SK-N-SH (cell line): Measurements from ENCODE around the gene ST8SIA6. TPM values are rescaled to one million over a fixed set of nuclear protein-coding genes. Genes with fewer than 3 reads are reported as not detected.

Experiments used
- CTCF ChIA-PET: fragments of 300-600, 350-600 bp; formaldehyde crosslinking; extraction: SDS; loops from one replicate; lab custom pipeline; 2021; lab: Yijun Ruan, JAX
- POLR2A ChIA-PET: fragments of 350-600 bp; sonication (Branson Sonifier 250); formaldehyde crosslinking; extraction: SDS; loops from one replicate; lab custom pipeline; 2020; ENCODE audit warnings: antibody characterized with exemption, inconsistent platforms; lab: Yijun Ruan, JAX
- DNase-seq: peaks from one replicate; pipeline ENCODE4 v3.0.0; 2012
- H2AFZ ChIP-seq: fragments of 200-600 bp; sonication (generic); 2 replicates; pipeline ENCODE4 v1.8.1; 2016; ENCODE audit warnings: antibody characterized with exemption, mild to moderate bottlenecking, low read depth
- H3F3A ChIP-seq: fragments of 200-600 bp; sonication (generic); replicated peaks from 2 replicates; pipeline ENCODE3; 2016; ENCODE audit warnings: antibody characterized with exemption, mild to moderate bottlenecking; ENCODE audit not compliant: insufficient read depth
- H3K27ac ChIP-seq, 2 experiments: fragments of 200-500 bp in 1 of 2; fragments of 200-600 bp in 1 of 2; sonication (Bioruptor generic) in 1 of 2; sonication (generic), shearing (Covaris generic) in 1 of 2; 2 replicates each; pipeline versions ENCODE4 v1.5.1 to v1.6.1; 2014 to 2016; ENCODE audit warnings: low read depth in 2 of 2, inconsistent platforms in 1 of 2, low read length in 1 of 2, mild to moderate bottlenecking in 1 of 2, mixed read lengths in 1 of 2
- H3K27me3 ChIP-seq: fragments of 200-600 bp; sonication (generic), shearing (Covaris generic); 2 replicates; pipeline ENCODE4 v1.6.1; 2016; ENCODE audit warnings: mixed run types; ENCODE audit not compliant: insufficient read depth
- H3K36me3 ChIP-seq, 2 experiments: fragments of 200-500 bp in 1 of 2; fragments of 200-600 bp in 1 of 2; sonication (Bioruptor generic) in 1 of 2; sonication (generic) in 1 of 2; replicated peaks in 1 of 2; 2 replicates each; pipeline versions ENCODE3 to v1.5.1; 2014 to 2016; ENCODE audit warnings: low read length in 1 of 2, mild to moderate bottlenecking in 1 of 2; ENCODE audit not compliant: insufficient read depth in 2 of 2, control insufficient read depth in 1 of 2
- H3K4me1 ChIP-seq, 2 experiments: fragments of 200-500 bp in 1 of 2; fragments of 200-600 bp in 1 of 2; sonication (Bioruptor generic) in 1 of 2; sonication (generic), shearing (Covaris generic) in 1 of 2; 2 replicates each; pipeline versions ENCODE4 v1.5.1 to v1.6.1; 2014 to 2016; ENCODE audit warnings: low read depth in 1 of 2, low read length in 1 of 2, mixed run types in 1 of 2; ENCODE audit not compliant: insufficient read depth in 2 of 2, control insufficient read depth in 1 of 2
- H3K4me2 ChIP-seq: fragments of 200-600 bp; sonication (generic), shearing (Covaris generic); 2 replicates; pipeline ENCODE4 v1.6.1; 2017; ENCODE audit warnings: mixed run types
- H3K4me3 ChIP-seq, 2 experiments: fragments of 200-500 bp in 1 of 2; fragments of 200-600 bp in 1 of 2; sonication (Bioruptor generic) in 1 of 2; sonication (generic), shearing (Covaris generic) in 1 of 2; 2 replicates each; pipeline versions ENCODE4 v1.5.1 to v1.8.1; 2014 to 2016; ENCODE audit warnings: low read depth in 2 of 2, inconsistent platforms in 1 of 2, low read length in 1 of 2, mild to moderate bottlenecking in 1 of 2, mixed read lengths in 1 of 2, moderate library complexity in 1 of 2
- H3K79me2 ChIP-seq: fragments of 200-600 bp; sonication (generic); 2 replicates; pipeline ENCODE4 v1.8.1; 2017; ENCODE audit warnings: mild to moderate bottlenecking; ENCODE audit not compliant: insufficient read depth
- H3K9ac ChIP-seq: fragments of 200-600 bp; sonication (generic); 2 replicates; pipeline ENCODE4 v1.6.1; 2017; ENCODE audit warnings: mixed run types
- H3K9me2 ChIP-seq: fragments of 200-600 bp; sonication (generic); 2 replicates; pipeline ENCODE4 v1.6.1; 2017; ENCODE audit warnings: mixed run types
- H3K9me3 ChIP-seq: fragments of 200-600 bp; sonication (generic); 2 replicates; pipeline ENCODE4 v1.6.1; 2017; ENCODE audit warnings: mixed run types, mild to moderate bottlenecking, moderate library complexity
- H4K20me1 ChIP-seq: fragments of 200-600 bp; sonication (generic); 2 replicates; pipeline ENCODE4 v1.6.1; 2017; ENCODE audit warnings: mild to moderate bottlenecking, mixed run types; ENCODE audit not compliant: insufficient read depth
- CHD2 ChIP-seq: fragments of 150-350 bp; IDR thresholded peaks from 2 replicates; pipeline ENCODE4 v1.6.1; 2018; ENCODE audit warnings: low read length; ENCODE audit not compliant: partially characterized antibody
- EP300 ChIP-seq, 2 experiments: IDR thresholded peaks; 2 replicates each; pipeline versions ENCODE4 v1.4.0 to v1.6.1; 2012; ENCODE audit warnings: borderline replicate concordance in 1 of 2, low read depth in 1 of 2, low read length in 1 of 2
- FOXJ3 ChIP-seq: sonication (generic); formaldehyde crosslinking; IDR thresholded peaks from 2 replicates; pipeline ENCODE4 v1.5.1; 2020; ENCODE audit warnings: mild to moderate bottlenecking, missing genetic modification reagents
- FOXM1 ChIP-seq: IDR thresholded peaks from 2 replicates; pipeline ENCODE4 v1.4.0; 2012; ENCODE audit warnings: low read depth, mild to moderate bottlenecking
- GABPA ChIP-seq: IDR thresholded peaks from 2 replicates; pipeline ENCODE4 v1.4.0; 2012; ENCODE audit warnings: low read depth, mild to moderate bottlenecking
- GATA2 ChIP-seq: sonication (generic); formaldehyde crosslinking; IDR thresholded peaks from 2 replicates; pipeline ENCODE4 v1.5.0; 2020; ENCODE audit warnings: mild to moderate bottlenecking, missing genetic modification reagents
- JUND ChIP-seq: IDR thresholded peaks from 2 replicates; pipeline ENCODE4 v1.4.0; 2012
- NFIC ChIP-seq: IDR thresholded peaks from 2 replicates; pipeline ENCODE4 v1.4.0; 2012; ENCODE audit warnings: borderline replicate concordance
- NRF1 ChIP-seq: IDR thresholded peaks from 2 replicates; pipeline ENCODE4 v1.6.1; 2012; ENCODE audit warnings: low read depth, mild to moderate bottlenecking, low read length
- POLR2AphosphoS5 ChIP-seq: IDR thresholded peaks from 2 replicates; pipeline ENCODE4 v1.6.1; 2012; ENCODE audit warnings: low read depth, low read length
- RAD21 ChIP-seq: IDR thresholded peaks from 2 replicates; pipeline ENCODE4 v1.6.1; 2012; ENCODE audit warnings: mild to moderate bottlenecking, low read length
- RFX5 ChIP-seq: IDR thresholded peaks from 2 replicates; pipeline ENCODE4 v1.6.1; 2012; ENCODE audit warnings: mild to moderate bottlenecking, improper control_type of control experiment, low read length
- RXRA ChIP-seq: IDR thresholded peaks from 2 replicates; pipeline ENCODE4 v1.4.0; 2012; ENCODE audit warnings: low read depth, mild to moderate bottlenecking, borderline replicate concordance
- SIN3A ChIP-seq: IDR thresholded peaks from 2 replicates; pipeline ENCODE4 v1.6.1; 2012; ENCODE audit warnings: low read depth, mild to moderate bottlenecking, low read length, moderate library complexity, borderline replicate concordance
- TCF12 ChIP-seq: IDR thresholded peaks from 2 replicates; pipeline ENCODE4 v1.4.0; 2012
- TEAD4 ChIP-seq: IDR thresholded peaks from 2 replicates; pipeline ENCODE4 v1.4.0; 2012; ENCODE audit warnings: mild to moderate bottlenecking, borderline replicate concordance; ENCODE audit not compliant: insufficient read depth
- USF2 ChIP-seq: fragments of 150-350 bp; IDR thresholded peaks from 2 replicates; pipeline ENCODE4 v1.6.1; 2017; ENCODE audit warnings: antibody characterized with exemption, low read length, low read depth, borderline replicate concordance
- YY1 ChIP-seq: IDR thresholded peaks from 2 replicates; pipeline ENCODE4 v1.4.0; 2012; ENCODE audit warnings: low read depth, mild to moderate bottlenecking
- WGBS: methylation state at CpG from one replicate; pipeline ENCODE4 v1.1.6; 2017; ENCODE audit warnings: low lambda C conversion rate; 5-methylcytosine and 5-hydroxymethylcytosine counted together
- polyA plus RNA-seq, 3 experiments: library from polyadenylated mRNA; depleted of rRNA; stranded (reverse); fragments of >200 nt; gene quantifications; 2 replicates each; pipeline ENCODE4 v1.2.3, GENCODE V29; 2012
- TF ChIP-seq, protein P1 (sequence below): IDR thresholded peaks from 2 replicates; pipeline ENCODE4 v1.6.1; 2012; ENCODE audit warnings: mild to moderate bottlenecking, low read depth, low read length, moderate library complexity
- TF ChIP-seq, protein P2 (sequence below): IDR thresholded peaks from 2 replicates; pipeline ENCODE4 v1.4.0; 2012; ENCODE audit warnings: low read depth, borderline replicate concordance

ST8SIA6 gene
- polyA plus RNA-seq, 1 of the 3 experiments (the other 2 are of a cell fraction), result 0.03 TPM

GRCh38 chr10:17497446-17498030 is 43.1 kb upstream of the ST8SIA6 start (continued):
- no peak for TF ChIP-seq EP300 (IDR thresholded peaks at IDR 0.05; ENCODE audit: borderline replicate concordance in 1 of 2, low read depth in 1 of 2, low read length in 1 of 2)
- TF ChIP-seq RFX5, result no peak
- no peak for TF ChIP-seq JUND
- TF ChIP-seq TEAD4, result no peak
- no peak for TF ChIP-seq NRF1

- WGBS, result 75% methylated on average over 6 of the region's 6 CpGs
- CTCF ChIA-PET, result no interaction called here
- POLR2A ChIA-PET, result no interaction called here
- TF ChIP-seq CHD2, result no peak
- TF ChIP-seq USF2, result no peak
- TF ChIP-seq, protein P1, sequence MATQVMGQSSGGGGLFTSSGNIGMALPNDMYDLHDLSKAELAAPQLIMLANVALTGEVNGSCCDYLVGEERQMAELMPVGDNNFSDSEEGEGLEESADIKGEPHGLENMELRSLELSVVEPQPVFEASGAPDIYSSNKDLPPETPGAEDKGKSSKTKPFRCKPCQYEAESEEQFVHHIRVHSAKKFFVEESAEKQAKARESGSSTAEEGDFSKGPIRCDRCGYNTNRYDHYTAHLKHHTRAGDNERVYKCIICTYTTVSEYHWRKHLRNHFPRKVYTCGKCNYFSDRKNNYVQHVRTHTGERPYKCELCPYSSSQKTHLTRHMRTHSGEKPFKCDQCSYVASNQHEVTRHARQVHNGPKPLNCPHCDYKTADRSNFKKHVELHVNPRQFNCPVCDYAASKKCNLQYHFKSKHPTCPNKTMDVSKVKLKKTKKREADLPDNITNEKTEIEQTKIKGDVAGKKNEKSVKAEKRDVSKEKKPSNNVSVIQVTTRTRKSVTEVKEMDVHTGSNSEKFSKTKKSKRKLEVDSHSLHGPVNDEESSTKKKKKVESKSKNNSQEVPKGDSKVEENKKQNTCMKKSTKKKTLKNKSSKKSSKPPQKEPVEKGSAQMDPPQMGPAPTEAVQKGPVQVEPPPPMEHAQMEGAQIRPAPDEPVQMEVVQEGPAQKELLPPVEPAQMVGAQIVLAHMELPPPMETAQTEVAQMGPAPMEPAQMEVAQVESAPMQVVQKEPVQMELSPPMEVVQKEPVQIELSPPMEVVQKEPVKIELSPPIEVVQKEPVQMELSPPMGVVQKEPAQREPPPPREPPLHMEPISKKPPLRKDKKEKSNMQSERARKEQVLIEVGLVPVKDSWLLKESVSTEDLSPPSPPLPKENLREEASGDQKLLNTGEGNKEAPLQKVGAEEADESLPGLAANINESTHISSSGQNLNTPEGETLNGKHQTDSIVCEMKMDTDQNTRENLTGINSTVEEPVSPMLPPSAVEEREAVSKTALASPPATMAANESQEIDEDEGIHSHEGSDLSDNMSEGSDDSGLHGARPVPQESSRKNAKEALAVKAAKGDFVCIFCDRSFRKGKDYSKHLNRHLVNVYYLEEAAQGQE, result no peak
- no peak for TF ChIP-seq FOXM1
- no peak for TF ChIP-seq RXRA
- no peak for TF ChIP-seq GATA2
- no peak for TF ChIP-seq TCF12
- TF ChIP-seq POLR2AphosphoS5, result no peak
- no peak for TF ChIP-seq SIN3A
- TF ChIP-seq RFX5, result no peak
- no peak for TF ChIP-seq EP300 (IDR thresholded peaks at IDR 0.05; ENCODE audit: borderline replicate concordance in 1 of 2, low read depth in 1 of 2, low read length in 1 of 2)
- TF ChIP-seq YY1, result no peak
- no peak for TF ChIP-seq JUND
- TF ChIP-seq, protein P2, sequence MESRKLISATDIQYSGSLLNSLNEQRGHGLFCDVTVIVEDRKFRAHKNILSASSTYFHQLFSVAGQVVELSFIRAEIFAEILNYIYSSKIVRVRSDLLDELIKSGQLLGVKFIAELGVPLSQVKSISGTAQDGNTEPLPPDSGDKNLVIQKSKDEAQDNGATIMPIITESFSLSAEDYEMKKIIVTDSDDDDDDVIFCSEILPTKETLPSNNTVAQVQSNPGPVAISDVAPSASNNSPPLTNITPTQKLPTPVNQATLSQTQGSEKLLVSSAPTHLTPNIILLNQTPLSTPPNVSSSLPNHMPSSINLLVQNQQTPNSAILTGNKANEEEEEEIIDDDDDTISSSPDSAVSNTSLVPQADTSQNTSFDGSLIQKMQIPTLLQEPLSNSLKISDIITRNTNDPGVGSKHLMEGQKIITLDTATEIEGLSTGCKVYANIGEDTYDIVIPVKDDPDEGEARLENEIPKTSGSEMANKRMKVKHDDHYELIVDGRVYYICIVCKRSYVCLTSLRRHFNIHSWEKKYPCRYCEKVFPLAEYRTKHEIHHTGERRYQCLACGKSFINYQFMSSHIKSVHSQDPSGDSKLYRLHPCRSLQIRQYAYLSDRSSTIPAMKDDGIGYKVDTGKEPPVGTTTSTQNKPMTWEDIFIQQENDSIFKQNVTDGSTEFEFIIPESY, result no peak
- TF ChIP-seq NFIC, result no peak
- TF ChIP-seq GABPA, result no peak
- no peak for TF ChIP-seq FOXJ3 (CRISPR knock-in tag)
- TF ChIP-seq RAD21, result no peak
- Histone ChIP-seq H3K27ac (no peak overlapping the region), H3K9ac (no peak overlapping the region), H2AFZ (no peak overlapping the region), H3K4me2 (no peak overlapping the region), H3F3A (no peaks in the 10 kb centered on the region), H3K9me3 (no peaks in the 10 kb centered on the region), H3K36me3 (no peaks in the 10 kb centered on the region), H3K27me3 (no peaks in the 10 kb centered on the region), H4K20me1 (no peaks in the 10 kb centered on the region), H3K79me2 (no peaks in the 10 kb centered on the region), H3K4me1 (no peaks in the 10 kb centered on the region), H3K9me2 (no peaks in the 10 kb centered on the region), H3K4me3 (no peak overlapping the region)
- no peak for DNase-seq
Measured at GRCh38 chr10:17494626-17495260, 40.3 kb upstream of the ST8SIA6 start.
